ENCODE data around the gene NEU1. TPM values are rescaled to one million over a fixed set of nuclear protein-coding genes. Genes with fewer than 3 reads are reported as not detected.
A peak's percentile ranks its signal among the peaks of the same experiment; 100 is the strongest.
"Not testable (repeated sequence)": the region's sequence is repeated elsewhere in the genome, so short reads cannot be mapped to it uniquely, and the experiment has no call there.

NEU1 gene
- polyA plus RNA-seq, 1 experiment = 39.0 TPM

GRCh38 chr6:31815025-31815838 lies 47.4 kb downstream of the NEU1 start, which contains the start of the genes HSPA1A and HSPA1L:
Gene HSPA1A, plus strand, starts transcription at chr6:31815543. Its CDS starts 214 bp downstream, at chr6:31815757.
Gene HSPA1L, minus strand, starts transcription at chr6:31815283. Its CDS starts 3,311 bp downstream, at chr6:31811972.
- ChIA-PET POLR2A (interaction anchor here (0.7 to 2.2 kb wide), 17 partner anchors 9 to 155 kb away, joined by 3 to 53 read pairs (median 3); partner anchors contain the start of genes C6orf47, CLIC1, DDAH2 and HSPA1B), CTCF (interaction anchor here (0.6 to 1.8 kb wide), 4 partner anchors 9 to 77 kb away, joined by 3 to 8 read pairs (median 5); partner anchors contain the start of gene LSM2)
- peak within 1 kb of the TSS; percentile 92 for H3K27ac ChIP-seq (ENCODE audit: low read depth, low read length)
- no peaks in the 10 kb centered on the region; the same call in 1 of the 2 replicates for H3K9me3 ChIP-seq (ENCODE audit: control insufficient read depth, insufficient read depth, low read length)
- H3K4me3 ChIP-seq (ENCODE audit: low read depth, low read length) = peak within 1 kb of the TSS; percentile 83
- DNase-seq (ENCODE audit: low read depth, low spot score) = peak; percentile 85
- no peaks in the 10 kb centered on the region for H3K27me3 ChIP-seq (ENCODE audit: control insufficient read depth, insufficient read depth, low read length)
- TF ChIP-seq CTCF (IDR thresholded peaks at IDR 0.05; ENCODE audit: low read depth, low read length) = no peak

GRCh38 chr6:31814677-31815024 lies 48.0 kb downstream of the NEU1 start:
- Histone ChIP-seq H3K27ac (ENCODE audit: low read depth, low read length) (peak overlapping the region; percentile 92), H3K27me3 (ENCODE audit: control insufficient read depth, insufficient read depth, low read length) (no peaks in the 10 kb centered on the region), H3K4me3 (ENCODE audit: low read depth, low read length) (peak overlapping the region; percentile 65), H3K9me3 (ENCODE audit: control insufficient read depth, insufficient read depth, low read length) (no peaks in the 10 kb centered on the region; the same call in 1 of the 2 replicates)
- CTCF ChIA-PET = interaction anchor here (0.5 to 1.8 kb wide), 4 partner anchors 15 to 77 kb away, joined by 3 to 8 read pairs (median 4); no protein-coding TSS in a partner anchor
- POLR2A ChIA-PET = interaction anchor here (0.7 to 2.2 kb wide), 18 partner anchors 8 to 278 kb away, joined by 3 to 53 read pairs (median 4); partner anchors contain the start of genes C6orf47, CLIC1, DDAH2 and HSPA1B
- peak; percentile 93 for DNase-seq (ENCODE audit: low read depth, low spot score)
- TF ChIP-seq CTCF (IDR thresholded peaks at IDR 0.05; ENCODE audit: low read depth, low read length) = no peak

- no peak for TF ChIP-seq CTCF (IDR thresholded peaks at IDR 0.05; ENCODE audit: low read depth, low read length)
- no peak overlapping the region for H3K4me3 ChIP-seq (ENCODE audit: low read depth, low read length)
- H3K9me3 ChIP-seq (ENCODE audit: control insufficient read depth, insufficient read depth, low read length) = no peaks in the 10 kb centered on the region
- no peak overlapping the region for H3K27ac ChIP-seq (ENCODE audit: low read depth, low read length)
- ChIA-PET POLR2A (interaction anchor here (1.1 to 2.2 kb wide), 2 partner anchors 17 to 22 kb away, joined by 5 to 19 read pairs; partner anchors contain the start of gene VARS1), CTCF (interaction anchor here (1.2 to 1.8 kb wide), 2 partner anchors 22 to 43 kb away, joined by 3 to 6 read pairs; no protein-coding TSS in a partner anchor)
- no peak for DNase-seq (ENCODE audit: low read depth, low spot score)
- no peaks in the 10 kb centered on the region for H3K27me3 ChIP-seq (ENCODE audit: control insufficient read depth, insufficient read depth, low read length)
Observed at GRCh38 chr6:31813465-31813849, 49.2 kb downstream of the NEU1 start.

DNA sequence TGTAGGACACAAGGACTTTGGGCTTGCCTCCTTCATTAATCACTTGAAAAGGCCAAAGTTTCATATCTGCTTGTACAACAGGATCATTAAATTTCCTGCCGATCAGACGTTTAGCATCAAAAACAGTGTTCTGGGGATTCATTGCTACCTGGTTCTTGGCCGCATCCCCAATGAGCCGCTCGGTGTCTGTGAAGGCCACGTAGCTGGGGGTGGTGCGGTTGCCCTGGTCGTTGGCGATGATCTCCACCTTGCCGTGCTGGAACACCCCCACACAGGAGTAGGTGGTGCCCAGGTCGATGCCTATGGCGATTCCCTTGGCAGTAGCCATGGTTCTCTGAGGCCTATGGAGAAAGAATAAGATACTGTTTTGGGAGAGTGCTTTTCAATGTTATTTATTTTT lies 51.0 kb downstream of the NEU1 start:
- Histone ChIP-seq H3K27me3 (ENCODE audit: control insufficient read depth, insufficient read depth, low read length) (no peaks in the 10 kb centered on the region), H3K4me3 (ENCODE audit: low read depth, low read length) (no peak overlapping the region)

DNA sequence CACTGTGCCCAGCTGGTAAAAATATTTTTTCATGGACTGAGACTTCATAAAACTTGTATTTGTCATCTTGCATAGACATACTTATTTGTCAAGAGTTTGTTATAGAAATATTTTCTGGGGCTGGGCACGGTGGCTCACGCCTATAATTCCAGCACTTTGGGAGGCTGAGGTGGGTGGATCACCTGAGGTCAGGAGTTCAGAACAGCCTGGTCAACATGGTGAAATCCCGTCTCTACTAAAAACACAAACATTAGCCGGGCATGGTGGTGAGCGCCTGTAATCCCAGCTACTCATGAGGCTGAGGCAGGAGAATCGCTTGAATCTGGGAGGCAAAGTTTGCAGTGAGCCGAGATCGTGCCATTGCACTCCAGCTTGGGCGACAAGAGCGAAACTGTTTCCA lies 54.0 kb downstream of the NEU1 start:
- ChIA-PET CTCF (interaction anchor here (0.7 to 0.8 kb wide), 2 partner anchors 13 to 56 kb away, joined by 3 to 6 read pairs; partner anchors contain the start of gene VARS1), POLR2A (interaction anchor here (0.7 to 1.0 kb wide), 2 partner anchors 19 to 88 kb away, joined by 3 read pairs; partner anchors contain the start of gene HSPA1B)
- H3K27me3 ChIP-seq (ENCODE audit: control insufficient read depth, insufficient read depth, low read length); H3K4me3 ChIP-seq (ENCODE audit: low read depth, low read length); H3K9me3 ChIP-seq (ENCODE audit: control insufficient read depth, insufficient read depth, low read length); DNase-seq (ENCODE audit: low read depth, low spot score); H3K27ac ChIP-seq (ENCODE audit: low read depth, low read length): not testable (repeated sequence)

More for the DNA sequence above, 51.0 kb downstream of the NEU1 start:
- CTCF ChIA-PET = no interaction called here
- POLR2A ChIA-PET = no interaction called here
- no peaks in the 10 kb centered on the region for H3K9me3 ChIP-seq (ENCODE audit: control insufficient read depth, insufficient read depth, low read length)
- no peak for DNase-seq (ENCODE audit: low read depth, low spot score)
- TF ChIP-seq CTCF (IDR thresholded peaks at IDR 0.05; ENCODE audit: low read depth, low read length) = no peak
- no peak overlapping the region for H3K27ac ChIP-seq (ENCODE audit: low read depth, low read length)

Small RNA genes within 50 kb of the gene (small RNA-seq; reads per million reads assigned to genes)
- 3,598 reads per million, percentile 98 among the genes with 10 or more reads in this experiment for gene SNORD48 (ENCODE audit: insufficient read length, low read depth)
- not detected for gene SNORD52 (ENCODE audit: insufficient read length, low read depth)

Other genes with a start within 250 kb of the NEU1 start
- gene AIF1, start 247.6 kb downstream of the NEU1 start, polyA plus RNA-seq (2011; rRNA removed) = not detected in 2 replicates
- gene PRRC2A, start 242.1 kb downstream of the NEU1 start, polyA plus RNA-seq (2011; rRNA removed) = 24.8 and 30.7 TPM in 2 replicates
- 58.2 and 68.7 TPM in 2 replicates for gene BAG6, start 210.2 kb downstream of the NEU1 start, polyA plus RNA-seq (2011; rRNA removed)
- 2.8 and 3.9 TPM in 2 replicates for gene APOM, start 206.9 kb downstream of the NEU1 start, polyA plus RNA-seq (2011; rRNA removed)
- gene C6orf47, start 202.0 kb downstream of the NEU1 start, polyA plus RNA-seq (2011; rRNA removed) = 10.2 and 11.6 TPM in 2 replicates
- 12.7 and 13.5 TPM in 2 replicates for gene GPANK1, start 197.8 kb downstream of the NEU1 start, polyA plus RNA-seq (2011; rRNA removed)
- 80.1 and 96.0 TPM in 2 replicates for gene CSNK2B, start 196.7 kb downstream of the NEU1 start, polyA plus RNA-seq (2011; rRNA removed)
- gene LY6G5B, start 192.8 kb downstream of the NEU1 start, polyA plus RNA-seq (2011; rRNA removed) = 5.5 and 7.0 TPM in 2 replicates
- 2.0 and 2.7 TPM in 2 replicates for gene LY6G5C, start 181.8 kb downstream of the NEU1 start, polyA plus RNA-seq (2011; rRNA removed)
- gene ABHD16A, start 159.5 kb downstream of the NEU1 start, polyA plus RNA-seq (2011; rRNA removed) = 34.0 and 36.3 TPM in 2 replicates
- not detected in 2 replicates for gene LY6G6F, start 156.0 kb downstream of the NEU1 start, polyA plus RNA-seq (2011; rRNA removed)
- gene LY6G6D, start 147.5 kb downstream of the NEU1 start, polyA plus RNA-seq (2011; rRNA removed) = not detected in 2 replicates
- not detected in 2 replicates for gene LY6G6C, start 141.1 kb downstream of the NEU1 start, polyA plus RNA-seq (2011; rRNA removed)
- gene MPIG6B, start 139.4 kb downstream of the NEU1 start, polyA plus RNA-seq (2011; rRNA removed) = not detected in 2 replicates
- gene DDAH2, start 133.5 kb downstream of the NEU1 start, polyA plus RNA-seq (2011; rRNA removed) = 44.4 and 59.1 TPM in 2 replicates
- 466 and 531 TPM in 2 replicates for gene CLIC1, start 126.3 kb downstream of the NEU1 start, polyA plus RNA-seq (2011; rRNA removed)
- gene MSH5, start 122.8 kb downstream of the NEU1 start, polyA plus RNA-seq (2011; rRNA removed) = 6.4 and 7.2 TPM in 2 replicates
- gene SAPCD1, start 100.2 kb downstream of the NEU1 start, polyA plus RNA-seq (2011; rRNA removed) = 0.24 and 0.88 TPM in 2 replicates
- gene VWA7, start 85.5 kb downstream of the NEU1 start, polyA plus RNA-seq (2011; rRNA removed) = 0.10 and 0.32 TPM in 2 replicates
- gene VARS1, start 67.1 kb downstream of the NEU1 start, polyA plus RNA-seq (2011; rRNA removed) = 16.0 and 23.9 TPM in 2 replicates
- 34.2 and 38.3 TPM in 2 replicates for gene LSM2, start 55.9 kb downstream of the NEU1 start, polyA plus RNA-seq (2011; rRNA removed)
- 1.1 and 1.2 TPM in 2 replicates for gene HSPA1L, start 47.5 kb downstream of the NEU1 start, polyA plus RNA-seq (2011; rRNA removed)
- gene HSPA1A, start 47.3 kb downstream of the NEU1 start, polyA plus RNA-seq (2011; rRNA removed) = 46.6 and 50.4 TPM in 2 replicates
- gene HSPA1B, start 35.1 kb downstream of the NEU1 start, polyA plus RNA-seq (2011; rRNA removed) = 31.9 TPM in 2 replicates
- 0.04 and 0.12 TPM in 2 replicates for gene SLC44A4, start 16.2 kb upstream of the NEU1 start, polyA plus RNA-seq (2011; rRNA removed)
- gene EHMT2, start 34.9 kb upstream of the NEU1 start, polyA plus RNA-seq (2011; rRNA removed) = 23.8 and 28.5 TPM in 2 replicates
- 2.4 and 4.3 TPM in 2 replicates for gene ZBTB12, start 39.3 kb upstream of the NEU1 start, polyA plus RNA-seq (2011; rRNA removed)
- 1.5 and 1.9 TPM in 2 replicates for gene C2, start 64.9 kb upstream of the NEU1 start, polyA plus RNA-seq (2011; rRNA removed)
- gene CFB, start 83.3 kb upstream of the NEU1 start, polyA plus RNA-seq (2011; rRNA removed) = 13.3 and 14.0 TPM in 2 replicates
- 51.4 and 55.7 TPM in 2 replicates for gene NELFE, start 96.2 kb upstream of the NEU1 start, polyA plus RNA-seq (2011; rRNA removed)
- gene SKIC2, start 96.4 kb upstream of the NEU1 start, polyA plus RNA-seq (2011; rRNA removed) = 26.0 and 30.4 TPM in 2 replicates
- 11.4 and 14.9 TPM in 2 replicates for gene DXO, start 109.3 kb upstream of the NEU1 start, polyA plus RNA-seq (2011; rRNA removed)
- 7.5 and 7.6 TPM in 2 replicates for gene C4A, start 119.2 kb upstream of the NEU1 start, polyA plus RNA-seq (2011; rRNA removed)
- gene C4B, start 152.0 kb upstream of the NEU1 start, polyA plus RNA-seq (2011; rRNA removed) = 5.8 and 7.8 TPM in 2 replicates
- gene CYP21A2, start 175.6 kb upstream of the NEU1 start, polyA plus RNA-seq (2011; rRNA removed) = 0.05 and 0.06 TPM in 2 replicates
- gene TNXB, start 246.5 kb upstream of the NEU1 start, polyA plus RNA-seq (2011; rRNA removed) = 0.25 and 0.35 TPM in 2 replicates